ENCODE measurements around the gene PAFAH1B1. TPM values are rescaled to one million over a fixed set of nuclear protein-coding genes. Genes with fewer than 3 reads are reported as not detected.

The PAFAH1B1 gene
- total RNA-seq, 1 donor from 2014 or later = 148 TPM

GRCh38 chr17:2722611-2723010, 129.2 kb downstream of the PAFAH1B1 start:
- DNase-seq = no peak

- no peak for DNase-seq
Observed at GRCh38 chr17:2723505-2723996, 130.1 kb downstream of the PAFAH1B1 start.

GRCh38 chr17:2723997-2724783, 130.7 kb downstream of the PAFAH1B1 start:
- peak; percentile 16 for DNase-seq

GRCh38 chr17:2724784-2725164, 131.3 kb downstream of the PAFAH1B1 start:
- no peak for DNase-seq

GRCh38 chr17:2730764-2731353, 137.4 kb downstream of the PAFAH1B1 start:
- no peak for DNase-seq

GRCh38 chr17:2731807-2732206, 138.4 kb downstream of the PAFAH1B1 start:
- no peak for DNase-seq

GRCh38 chr17:2734939-2735338, 141.5 kb downstream of the PAFAH1B1 start:
- no peak for DNase-seq

Small RNA genes within 50 kb of the gene (small RNA-seq; reads per million reads assigned to genes)
- not detected for gene MIR6776 (ENCODE audit: low replicate concordance)
- not detected for gene RN7SL608P (ENCODE audit: low replicate concordance)

Other genes with a start within 250 kb of the PAFAH1B1 start
- gene MNT, start 192.6 kb upstream of the PAFAH1B1 start, total RNA-seq = 10.5 TPM
- 18.0 TPM for gene METTL16, start 81.8 kb upstream of the PAFAH1B1 start, total RNA-seq
- gene CLUH, start 118.1 kb downstream of the PAFAH1B1 start, total RNA-seq = 51.0 TPM
- gene CCDC92B, start 156.0 kb downstream of the PAFAH1B1 start, total RNA-seq = 0.10 TPM
- 5.1 TPM for gene RAP1GAP2, start 202.8 kb downstream of the PAFAH1B1 start, total RNA-seq